ENCODE measurements around the gene ERBB4.
"Not testable (repeated sequence)": the region's sequence is repeated elsewhere in the genome, so short reads cannot be mapped to it uniquely, and the experiment has no call there.

The ERBB4 gene

GRCh38 chr2:212299333-212299732, 239.3 kb downstream of the ERBB4 start:
- DNase-seq (ENCODE audit: low read depth) = no peak

- no peak for DNase-seq (ENCODE audit: low read depth)
Measured at GRCh38 chr2:212295571-212295970, 243.0 kb downstream of the ERBB4 start.

- DNase-seq (ENCODE audit: low read depth) = no peak
Measured at GRCh38 chr2:212294816-212295215, 243.8 kb downstream of the ERBB4 start.

GRCh38 chr2:212289301-212289700, 249.3 kb downstream of the ERBB4 start:
- no peak for DNase-seq (ENCODE audit: low read depth)

GRCh38 chr2:212288308-212288707, 250.3 kb downstream of the ERBB4 start:
- no peak for DNase-seq (ENCODE audit: low read depth)

- no peak for DNase-seq (ENCODE audit: low read depth)
Measured at GRCh38 chr2:212284166-212284565, 254.4 kb downstream of the ERBB4 start.

GRCh38 chr2:212282671-212283261, 255.8 kb downstream of the ERBB4 start:
- no peak for DNase-seq (ENCODE audit: low read depth)

GRCh38 chr2:212276813-212277212, 261.8 kb downstream of the ERBB4 start:
- no peak for DNase-seq (ENCODE audit: low read depth)

- no peak for DNase-seq (ENCODE audit: low read depth)
Measured at GRCh38 chr2:212274215-212274614, 264.4 kb downstream of the ERBB4 start.

GRCh38 chr2:212271583-212271982, 267.0 kb downstream of the ERBB4 start:
- DNase-seq (ENCODE audit: low read depth) = no peak

GRCh38 chr2:212269005-212269404, 269.6 kb downstream of the ERBB4 start:
- DNase-seq (ENCODE audit: low read depth) = no peak

- DNase-seq (ENCODE audit: low read depth) = no peak
Measured at GRCh38 chr2:212266297-212266696, 272.3 kb downstream of the ERBB4 start.

GRCh38 chr2:212265777-212266176, 272.8 kb downstream of the ERBB4 start:
- DNase-seq (ENCODE audit: low read depth) = no peak

- DNase-seq (ENCODE audit: low read depth) = no peak
Measured at GRCh38 chr2:212264187-212264586, 274.4 kb downstream of the ERBB4 start.

GRCh38 chr2:212259226-212259625, 279.4 kb downstream of the ERBB4 start:
- DNase-seq (ENCODE audit: low read depth) = no peak

GRCh38 chr2:212254339-212254738, 284.3 kb downstream of the ERBB4 start:
- DNase-seq (ENCODE audit: low read depth) = no peak

GRCh38 chr2:212249451-212249850, 289.2 kb downstream of the ERBB4 start:
- no peak for DNase-seq (ENCODE audit: low read depth)

- DNase-seq (ENCODE audit: low read depth) = no peak
Measured at GRCh38 chr2:212245880-212246279, 292.7 kb downstream of the ERBB4 start.

GRCh38 chr2:212242724-212243123, 295.9 kb downstream of the ERBB4 start:
- DNase-seq (ENCODE audit: low read depth) = no peak

- DNase-seq (ENCODE audit: low read depth) = not testable (repeated sequence)
Measured at GRCh38 chr2:212238152-212238551, 300.4 kb downstream of the ERBB4 start.

- no peak for DNase-seq (ENCODE audit: low read depth)
Measured at GRCh38 chr2:212237350-212238095, 301.1 kb downstream of the ERBB4 start.

- DNase-seq (ENCODE audit: low read depth) = no peak
Measured at GRCh38 chr2:212228743-212229171, 309.8 kb downstream of the ERBB4 start.

- DNase-seq (ENCODE audit: low read depth) = peak; percentile 71
Measured at GRCh38 chr2:212227755-212228154, 310.8 kb downstream of the ERBB4 start.

GRCh38 chr2:212226114-212226513, 312.5 kb downstream of the ERBB4 start:
- DNase-seq (ENCODE audit: low read depth) = no peak

Measured in EH (cell line).